ENCODE data around the gene FOXL2NB. TPM values are rescaled to one million over a fixed set of nuclear protein-coding genes. Genes with fewer than 3 reads are reported as not detected.
A peak's percentile ranks its signal among the peaks of the same experiment; 100 is the strongest.

The FOXL2NB gene
- total and polyA plus RNA-seq, 2 of the 13 experiments (the other 11 are each of a cell fraction or from before 2014, with no cell fraction given): not detected

GRCh38 chr3:138936741-138937689, 10.0 kb upstream of the FOXL2NB start:
- no peak overlapping the region for H3K9ac ChIP-seq (ENCODE audit: insufficient read depth, low read depth, low read length)
- in situ Hi-C loops (cut with HindIII; ENCODE audit: extremely low pct_ligation_motif_present, low pct_unique_long_range_greater_than_20kb): loop anchor here (5.0 kb wide), 3 partner anchors 40 to 390 kb away; no protein-coding TSS in a partner anchor
- H2AFZ ChIP-seq (ENCODE audit: low read length): no peak overlapping the region
- no peaks in the 10 kb centered on the region for H3K9me3 ChIP-seq (ENCODE audit: low read length)
- H3K4me1 ChIP-seq (ENCODE audit: insufficient read depth, low read length): peaks cover 37% of the 10 kb centered on the region
- no peak for DNase-seq (ENCODE audit: low spot score)
- H4K20me1 ChIP-seq (ENCODE audit: insufficient read depth, low read length): no peaks in the 10 kb centered on the region
- no peak overlapping the region for H3K27ac ChIP-seq (ENCODE audit: extremely low read length, insufficient read depth, low read length)
- ATAC-seq: peak; percentile 25
- H3K27me3 ChIP-seq (ENCODE audit: control insufficient read depth in 1 of 2, insufficient read depth in 2 of 2, low read length in 2 of 2): peaks cover 20 to 68% of the 10 kb centered on the region in 2 experiments; a peak in 4 of 5 replicates
- no peak for FAIRE-seq
- H3K36me3 ChIP-seq (replicated peaks in 1 of 2; ENCODE audit: control insufficient read depth in 1 of 2, insufficient read depth in 2 of 2, low read length in 2 of 2): no peaks in the 10 kb centered on the region
- intact Hi-C loops (cut with micrococcal nuclease; ENCODE audit: unreplicated experiment): loop anchor here (1.0 to 5.0 kb wide), 2 partner anchors 392 to 1305 kb away; no protein-coding TSS in a partner anchor
- H3K4me2 ChIP-seq (ENCODE audit: low read depth, low read length): peak overlapping the region; percentile 93
- no TSS peak for BruUV-seq (replicated peaks)
- H3K79me2 ChIP-seq (ENCODE audit: insufficient read depth, low read length): no peaks in the 10 kb centered on the region
- peak overlapping the region in 1 of 3 experiments; percentile 71; a peak in 2 of 6 replicates for H3K4me3 ChIP-seq (replicated peaks in 1 of 3; ENCODE audit: insufficient read depth in 1 of 3, low read depth in 2 of 3, low read length in 3 of 3)
- WGBS (ENCODE audit: low lambda C conversion rate): 40% methylated on average over 14 of the region's 45 CpGs
- ChIA-PET POLR2A (interaction anchor here (0.8 to 1.4 kb wide), 3 partner anchors 13 to 343 kb away, joined by 3 to 10 read pairs (median 7); partner anchors contain the start of gene CEP70), CTCF (ENCODE audit: low intra/inter-chr PET ratio, low total read pairs) (interaction anchor here (1.2 to 1.8 kb wide), 3 partner anchors 43 to 520 kb away, joined by 3 to 9 read pairs (median 3); no protein-coding TSS in a partner anchor)
- peak; percentile 31; the same call in 1 of the 2 replicates for TF ChIP-seq MAX (IDR thresholded peaks at IDR 0.05)
- 0 out of 2 replicates have a peak, but pooled peaks have one; percentile 29 for TF ChIP-seq ZNF629 (CRISPR knock-in tag; conservative IDR thresholded peaks at IDR 0.05)
- TF ChIP-seq EZH2 (conservative IDR thresholded peaks at IDR 0.05; ENCODE audit: low read depth, low read length): peak; percentile 93; the same call in 1 of the 2 replicates
- TF ChIP-seq ZMAT3 (CRISPR knock-in tag; conservative IDR thresholded peaks at IDR 0.05): no peak
- no peak for TF ChIP-seq THAP8 (CRISPR knock-in tag; IDR thresholded peaks at IDR 0.05; ENCODE audit: borderline replicate concordance)
- TF ChIP-seq NFYC (CRISPR knock-in tag; IDR thresholded peaks at IDR 0.05): 0 out of 2 replicates have a peak, but pooled peaks have one; percentile 6
- TF ChIP-seq ZBTB33 (CRISPR knock-in tag; IDR thresholded peaks at IDR 0.05): 0 out of 2 replicates have a peak, but pooled peaks have one; percentile 29
- no peak for TF ChIP-seq MLXIP (CRISPR knock-in tag; IDR thresholded peaks at IDR 0.05; ENCODE audit: borderline replicate concordance)
- TF ChIP-seq HIVEP1 (CRISPR knock-in tag; IDR thresholded peaks at IDR 0.05): 0 out of 2 replicates have a peak, but pooled peaks have one; percentile 47
- TF ChIP-seq NFKBIZ (CRISPR knock-in tag; IDR thresholded peaks at IDR 0.05): no peak
- TF ChIP-seq ARNT2 (CRISPR knock-in tag; IDR thresholded peaks at IDR 0.05; ENCODE audit: low read depth): no peak
- TF ChIP-seq ETV6 (CRISPR knock-in tag; conservative IDR thresholded peaks at IDR 0.05): no peak
- TF ChIP-seq HOXA7 (CRISPR knock-in tag; IDR thresholded peaks at IDR 0.05): no peak
- TF ChIP-seq TFDP2 (CRISPR knock-in tag; IDR thresholded peaks at IDR 0.05): 0 out of 2 replicates have a peak, but pooled peaks have one; percentile 19
- no peak for TF ChIP-seq ZNF567 (CRISPR knock-in tag; IDR thresholded peaks at IDR 0.05; ENCODE audit: borderline replicate concordance)

All from HepG2 (cell line).